ENCODE results near the gene CCT3.

Gene CCT3

GRCh38 chr1:156338180-156338976, at the start of gene CCT3, which contains the start of gene TSACC:
TSS of gene CCT3 (minus strand) at chr1:156338292. CDS start at chr1:156338184, 108 bp downstream.
TSS of gene TSACC (plus strand) at chr1:156338526. CDS start at chr1:156339758, 1,232 bp downstream.
- Histone ChIP-seq H3K27ac (ENCODE audit: low read depth, low read length) (peak within 1 kb of the TSS; percentile 21; the same call in 1 of the 2 replicates), H3K36me3 (ENCODE audit: control insufficient read depth, insufficient read depth, low read length) (peaks cover 31% of the 10 kb centered on the region)

GRCh38 chr1:156387870-156388173, 49.7 kb upstream of the CCT3 start:
- no peak overlapping the region for H3K27ac ChIP-seq (ENCODE audit: low read depth, low read length)
- H3K36me3 ChIP-seq (ENCODE audit: control insufficient read depth, insufficient read depth, low read length) = no peaks in the 10 kb centered on the region
- H3K27me3 ChIP-seq (ENCODE audit: control insufficient read depth, insufficient read depth, low read length) = peaks cover 65% of the 10 kb centered on the region
- peak overlapping the region; percentile 57 for H3K4me3 ChIP-seq (ENCODE audit: low read depth, low read length)
- H3K9me3 ChIP-seq (ENCODE audit: control insufficient read depth, insufficient read depth, low read depth, low read length) = no peaks in the 10 kb centered on the region
- peaks cover 54% of the 10 kb centered on the region for H3K4me1 ChIP-seq (ENCODE audit: control insufficient read depth, insufficient read depth, low read length)
- no peak overlapping the region for H3K9ac ChIP-seq (ENCODE audit: low read length)

More at GRCh38 chr1:156338180-156338976, at the start of gene CCT3, which contains the start of gene TSACC:
- Histone ChIP-seq H3K9ac (ENCODE audit: low read length) (peak within 1 kb of the TSS; percentile 95), H3K27me3 (ENCODE audit: control insufficient read depth, insufficient read depth, low read length) (no peaks in the 10 kb centered on the region), H3K9me3 (ENCODE audit: control insufficient read depth, insufficient read depth, low read depth, low read length) (no peaks in the 10 kb centered on the region), H3K4me3 (ENCODE audit: low read depth, low read length) (peak within 1 kb of the TSS; percentile 72), H3K4me1 (ENCODE audit: control insufficient read depth, insufficient read depth, low read length) (peaks cover 3% of the 10 kb centered on the region; the same call in 1 of the 2 replicates)

GRCh38 chr1:156386949-156387869, 49.1 kb upstream of the CCT3 start:
- no peaks in the 10 kb centered on the region for H3K36me3 ChIP-seq (ENCODE audit: control insufficient read depth, insufficient read depth, low read length)
- H3K27me3 ChIP-seq (ENCODE audit: control insufficient read depth, insufficient read depth, low read length) = peaks cover 65% of the 10 kb centered on the region
- H3K4me1 ChIP-seq (ENCODE audit: control insufficient read depth, insufficient read depth, low read length) = peaks cover 48% of the 10 kb centered on the region
- H3K27ac ChIP-seq (ENCODE audit: low read depth, low read length) = no peak overlapping the region
- H3K4me3 ChIP-seq (ENCODE audit: low read depth, low read length) = peak overlapping the region; percentile 57; the same call in 1 of the 2 replicates
- H3K9me3 ChIP-seq (ENCODE audit: control insufficient read depth, insufficient read depth, low read depth, low read length) = no peaks in the 10 kb centered on the region
- H3K9ac ChIP-seq (ENCODE audit: low read length) = no peak overlapping the region

- H3K27me3 ChIP-seq (ENCODE audit: control insufficient read depth, insufficient read depth, low read length) = peaks cover 56% of the 10 kb centered on the region
- H3K27ac ChIP-seq (ENCODE audit: low read depth, low read length) = no peak overlapping the region
Measured at GRCh38 chr1:156386134-156386901, 48.2 kb upstream of the CCT3 start.

GRCh38 chr1:156385534-156386031, 47.5 kb upstream of the CCT3 start:
- Histone ChIP-seq H3K4me1 (ENCODE audit: control insufficient read depth, insufficient read depth, low read length) (peaks cover 32% of the 10 kb centered on the region), H3K9ac (ENCODE audit: low read length) (no peak overlapping the region), H3K9me3 (ENCODE audit: control insufficient read depth, insufficient read depth, low read depth, low read length) (no peaks in the 10 kb centered on the region), H3K27me3 (ENCODE audit: control insufficient read depth, insufficient read depth, low read length) (peaks cover 49% of the 10 kb centered on the region), H3K27ac (ENCODE audit: low read depth, low read length) (no peak overlapping the region), H3K36me3 (ENCODE audit: control insufficient read depth, insufficient read depth, low read length) (no peaks in the 10 kb centered on the region), H3K4me3 (ENCODE audit: low read depth, low read length) (no peak overlapping the region)

More at GRCh38 chr1:156386134-156386901, 48.2 kb upstream of the CCT3 start:
- peaks cover 39% of the 10 kb centered on the region for H3K4me1 ChIP-seq (ENCODE audit: control insufficient read depth, insufficient read depth, low read length)
- H3K9me3 ChIP-seq (ENCODE audit: control insufficient read depth, insufficient read depth, low read depth, low read length) = no peaks in the 10 kb centered on the region
- H3K4me3 ChIP-seq (ENCODE audit: low read depth, low read length) = no peak overlapping the region
- H3K36me3 ChIP-seq (ENCODE audit: control insufficient read depth, insufficient read depth, low read length) = no peaks in the 10 kb centered on the region
- H3K9ac ChIP-seq (ENCODE audit: low read length) = no peak overlapping the region

- no peaks in the 10 kb centered on the region for H3K36me3 ChIP-seq (ENCODE audit: control insufficient read depth, insufficient read depth, low read length)
- H3K4me1 ChIP-seq (ENCODE audit: control insufficient read depth, insufficient read depth, low read length) = peaks cover 27% of the 10 kb centered on the region
- H3K27me3 ChIP-seq (ENCODE audit: control insufficient read depth, insufficient read depth, low read length) = peaks cover 39% of the 10 kb centered on the region
Measured at GRCh38 chr1:156384658-156385057, 46.6 kb upstream of the CCT3 start.

GRCh38 chr1:156384007-156384406, 45.9 kb upstream of the CCT3 start:
- no peaks in the 10 kb centered on the region for H3K9me3 ChIP-seq (ENCODE audit: control insufficient read depth, insufficient read depth, low read depth, low read length)
- peaks cover 33% of the 10 kb centered on the region for H3K27me3 ChIP-seq (ENCODE audit: control insufficient read depth, insufficient read depth, low read length)
- no peak overlapping the region for H3K27ac ChIP-seq (ENCODE audit: low read depth, low read length)
- H3K9ac ChIP-seq (ENCODE audit: low read length) = no peak overlapping the region
- H3K4me1 ChIP-seq (ENCODE audit: control insufficient read depth, insufficient read depth, low read length) = peaks cover 25% of the 10 kb centered on the region
- H3K36me3 ChIP-seq (ENCODE audit: control insufficient read depth, insufficient read depth, low read length) = no peaks in the 10 kb centered on the region
- no peak overlapping the region for H3K4me3 ChIP-seq (ENCODE audit: low read depth, low read length)

More at GRCh38 chr1:156384658-156385057, 46.6 kb upstream of the CCT3 start:
- Histone ChIP-seq H3K9ac (ENCODE audit: low read length) (no peak overlapping the region), H3K4me3 (ENCODE audit: low read depth, low read length) (no peak overlapping the region), H3K9me3 (ENCODE audit: control insufficient read depth, insufficient read depth, low read depth, low read length) (no peaks in the 10 kb centered on the region), H3K27ac (ENCODE audit: low read depth, low read length) (no peak overlapping the region)

GRCh38 chr1:156383023-156383422, 44.9 kb upstream of the CCT3 start:
- Histone ChIP-seq H3K27me3 (ENCODE audit: control insufficient read depth, insufficient read depth, low read length) (peaks cover 23% of the 10 kb centered on the region), H3K4me3 (ENCODE audit: low read depth, low read length) (no peak overlapping the region), H3K36me3 (ENCODE audit: control insufficient read depth, insufficient read depth, low read length) (no peaks in the 10 kb centered on the region), H3K27ac (ENCODE audit: low read depth, low read length) (no peak overlapping the region), H3K4me1 (ENCODE audit: control insufficient read depth, insufficient read depth, low read length) (peaks cover 19% of the 10 kb centered on the region), H3K9me3 (ENCODE audit: control insufficient read depth, insufficient read depth, low read depth, low read length) (no peaks in the 10 kb centered on the region), H3K9ac (ENCODE audit: low read length) (no peak overlapping the region)

- Histone ChIP-seq H3K9me3 (ENCODE audit: control insufficient read depth, insufficient read depth, low read depth, low read length) (no peaks in the 10 kb centered on the region), H3K36me3 (ENCODE audit: control insufficient read depth, insufficient read depth, low read length) (no peaks in the 10 kb centered on the region), H3K27me3 (ENCODE audit: control insufficient read depth, insufficient read depth, low read length) (peaks cover 19% of the 10 kb centered on the region), H3K4me3 (ENCODE audit: low read depth, low read length) (no peak overlapping the region), H3K9ac (ENCODE audit: low read length) (no peak overlapping the region), H3K27ac (ENCODE audit: low read depth, low read length) (no peak overlapping the region), H3K4me1 (ENCODE audit: control insufficient read depth, insufficient read depth, low read length) (peaks cover 14% of the 10 kb centered on the region)
Measured at GRCh38 chr1:156382561-156382960, 44.5 kb upstream of the CCT3 start.

- Histone ChIP-seq H3K27me3 (ENCODE audit: control insufficient read depth, insufficient read depth, low read length) (no peaks in the 10 kb centered on the region), H3K36me3 (ENCODE audit: control insufficient read depth, insufficient read depth, low read length) (no peaks in the 10 kb centered on the region), H3K4me1 (ENCODE audit: control insufficient read depth, insufficient read depth, low read length) (peaks cover 6% of the 10 kb centered on the region; the same call in 1 of the 2 replicates), H3K4me3 (ENCODE audit: low read depth, low read length) (no peak overlapping the region), H3K9ac (ENCODE audit: low read length) (no peak overlapping the region), H3K9me3 (ENCODE audit: control insufficient read depth, insufficient read depth, low read depth, low read length) (no peaks in the 10 kb centered on the region), H3K27ac (ENCODE audit: low read depth, low read length) (no peak overlapping the region)
Measured at GRCh38 chr1:156379420-156380165, 41.5 kb upstream of the CCT3 start.
